ENCODE data around the gene FBXW11.
A peak's percentile ranks its signal among the peaks of the same experiment; 100 is the strongest.
"Not testable (repeated sequence)": the region's sequence is repeated elsewhere in the genome, so short reads cannot be mapped to it uniquely, and the experiment has no call there.

Gene FBXW11

GRCh38 chr5:171906066-171906570 is 100.3 kb downstream of the FBXW11 start:
- no peak for DNase-seq

GRCh38 chr5:171904886-171905285 is 101.6 kb downstream of the FBXW11 start:
- no peak for DNase-seq

- no peak for DNase-seq
Observed at GRCh38 chr5:171901764-171902163, 104.7 kb downstream of the FBXW11 start.

- no peak for DNase-seq
Observed at GRCh38 chr5:171899792-171900191, 106.6 kb downstream of the FBXW11 start.

GRCh38 chr5:171898879-171899278 is 107.6 kb downstream of the FBXW11 start:
- DNase-seq = no peak

GRCh38 chr5:171898386-171898785 is 108.1 kb downstream of the FBXW11 start:
- DNase-seq = no peak

- peak; percentile 13 for DNase-seq
Observed at GRCh38 chr5:171897231-171897630, 109.2 kb downstream of the FBXW11 start.

GRCh38 chr5:171895081-171895480 is 111.4 kb downstream of the FBXW11 start:
- no peak for DNase-seq

- peak; percentile 15 for DNase-seq
Observed at GRCh38 chr5:171893290-171893886, 113.0 kb downstream of the FBXW11 start.

- no peak for DNase-seq
Observed at GRCh38 chr5:171891595-171891994, 114.8 kb downstream of the FBXW11 start.

GRCh38 chr5:171891150-171891549 is 115.3 kb downstream of the FBXW11 start:
- no peak for DNase-seq

GRCh38 chr5:171888051-171888481 is 118.4 kb downstream of the FBXW11 start:
- no peak for DNase-seq

- not testable (repeated sequence) for DNase-seq
Observed at GRCh38 chr5:171886037-171886436, 120.4 kb downstream of the FBXW11 start.

- DNase-seq = peak; percentile 50
Observed at GRCh38 chr5:171882118-171882517, 124.3 kb downstream of the FBXW11 start.

GRCh38 chr5:171874234-171874633 is 132.2 kb downstream of the FBXW11 start:
- DNase-seq = no peak

- DNase-seq = no peak
Observed at GRCh38 chr5:171872666-171873065, 133.8 kb downstream of the FBXW11 start.

- DNase-seq = no peak
Observed at GRCh38 chr5:171871711-171872110, 134.7 kb downstream of the FBXW11 start.

- no peak for DNase-seq
Observed at GRCh38 chr5:171869956-171870355, 136.5 kb downstream of the FBXW11 start.

GRCh38 chr5:171868236-171868635 is 138.2 kb downstream of the FBXW11 start:
- DNase-seq = no peak

GRCh38 chr5:171867786-171868185 is 138.7 kb downstream of the FBXW11 start:
- no peak for DNase-seq

GRCh38 chr5:171865471-171865870 is 141.0 kb downstream of the FBXW11 start:
- no peak for DNase-seq

GRCh38 chr5:171863935-171864334 is 142.5 kb downstream of the FBXW11 start:
- no peak for DNase-seq

GRCh38 chr5:171862624-171863023 is 143.8 kb downstream of the FBXW11 start:
- no peak for DNase-seq

- no peak for DNase-seq
Observed at GRCh38 chr5:171861381-171861780, 145.1 kb downstream of the FBXW11 start.

GRCh38 chr5:171858303-171858702 is 148.1 kb downstream of the FBXW11 start:
- DNase-seq = peak; percentile 24
